Liver (tissue), 9 donors: ENCODE data around the gene DLL4. TPM values are rescaled to one million over a fixed set of nuclear protein-coding genes. Genes with fewer than 3 reads are reported as not detected.

ENCODE experiments used
- DNase-seq: peaks from one replicate; pipeline ENCODE4 v3.0.0-alpha.2; 2017; ENCODE audit warnings: low spot score
- H3K27ac ChIP-seq, 2 donors: one replicate each; pipeline ENCODE4 v1.7.0; 2013; ENCODE audit warnings: inconsistent platforms in 2 of 2, low read length in 2 of 2, control low read depth in 1 of 2, low read depth in 1 of 2, mild to moderate bottlenecking in 1 of 2
- H3K27me3 ChIP-seq, 4 donors: one replicate each; pipeline versions ENCODE4 v1.6.1 to v1.7.0; 2013; ENCODE audit warnings: low read length in 3 of 4, inconsistent platforms in 1 of 4, mild to moderate bottlenecking in 1 of 4, moderate library complexity in 1 of 4; ENCODE audit not compliant: control insufficient read depth in 4 of 4, insufficient read depth in 4 of 4
- H3K36me3 ChIP-seq, 4 donors: one replicate each; pipeline versions ENCODE4 v1.6.1 to v1.7.0; 2013; ENCODE audit warnings: low read length in 3 of 4, mild to moderate bottlenecking in 3 of 4, low read depth in 1 of 4, moderate library complexity in 1 of 4; ENCODE audit not compliant: control insufficient read depth in 4 of 4, insufficient read depth in 3 of 4
- H3K4me1 ChIP-seq, 4 donors: one replicate each; pipeline versions ENCODE4 v1.6.1 to v1.7.0; 2013; ENCODE audit warnings: low read length in 3 of 4, mild to moderate bottlenecking in 3 of 4, moderate library complexity in 1 of 4; ENCODE audit not compliant: control insufficient read depth in 4 of 4, insufficient read depth in 4 of 4
- H3K4me3 ChIP-seq, 3 donors: one replicate each; pipeline versions ENCODE4 v1.6.1 to v1.7.0; 2013; ENCODE audit warnings: low read length in 3 of 3, control low read depth in 1 of 3, low read depth in 1 of 3, mild to moderate bottlenecking in 1 of 3
- H3K9ac ChIP-seq, 2 donors: one replicate each; pipeline ENCODE4 v1.7.0; 2013; ENCODE audit warnings: low read length in 2 of 2, mild to moderate bottlenecking in 2 of 2, moderate library complexity in 2 of 2, control low read depth in 1 of 2, low read depth in 1 of 2
- H3K9me3 ChIP-seq, 4 donors: one replicate each; pipeline versions ENCODE4 v1.6.1 to v1.7.0; 2013; ENCODE audit warnings: low read length in 3 of 4; ENCODE audit not compliant: control insufficient read depth in 4 of 4
- FOXA1 ChIP-seq: IDR thresholded peaks from 2 replicates; pipeline ENCODE4 v1.6.1; 2016; ENCODE audit warnings: antibody characterized with exemption
- FOXA2 ChIP-seq: IDR thresholded peaks from 2 replicates; pipeline ENCODE4 v1.6.1; 2016; ENCODE audit warnings: antibody characterized with exemption
- HNF4A ChIP-seq, 2 donors: conservative IDR thresholded peaks; 2 replicates each; pipeline ENCODE4 v1.6.1; 2016; ENCODE audit warnings: antibody characterized with exemption in 2 of 2, mild to moderate bottlenecking in 2 of 2
- HNF4G ChIP-seq: IDR thresholded peaks from 2 replicates; pipeline ENCODE4 v1.6.1; 2016; ENCODE audit warnings: antibody characterized with exemption
- NR2F2 ChIP-seq: IDR thresholded peaks from 2 replicates; pipeline ENCODE4 v1.6.1; 2016; ENCODE audit warnings: antibody characterized with exemption
- RAD21 ChIP-seq, 2 donors: IDR thresholded peaks; 2 replicates each; pipeline ENCODE4 v1.6.1; 2016; ENCODE audit warnings: antibody characterized with exemption in 2 of 2, mild to moderate bottlenecking in 2 of 2
- SP1 ChIP-seq: IDR thresholded peaks from 2 replicates; pipeline ENCODE4 v1.6.1; 2018; ENCODE audit warnings: antibody characterized with exemption, mild to moderate bottlenecking
- TAF1 ChIP-seq: conservative IDR thresholded peaks from 2 replicates; pipeline ENCODE4 v1.6.1; 2016; ENCODE audit warnings: antibody characterized with exemption, mild to moderate bottlenecking
- YY1 ChIP-seq: IDR thresholded peaks from 2 replicates; pipeline ENCODE4 v1.6.1; 2016; ENCODE audit warnings: antibody characterized with exemption, mild to moderate bottlenecking
- whole genome bisulfite sequencing: extraction: QIAGEN DNeasy Blood & Tissue Kit; methylation state at CpG from one replicate; pipeline ENCODE4 v1.1.7; 2013; 5-methylcytosine and 5-hydroxymethylcytosine counted together
- polyA plus RNA-seq, 2 donors: library from polyadenylated mRNA; stranded (reverse) in 1 of 2; unstranded in 1 of 2; fragments of 200-250 nt in 1 of 2; fragments of >200 nt in 1 of 2; fragmentation: Nextera tagmentation in 1 of 2; extraction: Ambion mirVana in 1 of 2; gene quantifications; one replicate each; pipeline versions ENCODE4 v1.2.1 to v1.2.3, GENCODE V29; 2013 to 2015
- total RNA-seq, 2 donors: library from RNA; depleted of rRNA; stranded (reverse); fragments of >200 nt; gene quantifications; one replicate each; pipeline ENCODE4 v1.2.3, GENCODE V29; 2014
- TF ChIP-seq, protein P1 (sequence below): IDR thresholded peaks from 2 replicates; pipeline ENCODE4 v1.6.1; 2016; ENCODE audit warnings: antibody characterized with exemption
- TF ChIP-seq, protein P2 (sequence below): fragments of 150-350 bp; IDR thresholded peaks from 2 replicates; pipeline ENCODE4 v1.5.1; 2017; ENCODE audit warnings: improper control_type of control experiment, low read depth, low read length; ENCODE audit not compliant: missing input control
- TF ChIP-seq, protein P3 (sequence below): IDR thresholded peaks from 2 replicates; pipeline ENCODE4 v1.6.1; 2016; ENCODE audit warnings: antibody characterized with exemption
- TF ChIP-seq, protein P4 (sequence below): IDR thresholded peaks from 2 replicates; pipeline ENCODE4 v1.6.1; 2016; ENCODE audit warnings: antibody characterized with exemption, mild to moderate bottlenecking
- donor health status: healthy.
- donor health status: healthy.
- donor health status: healthy.
- donor health status: healthy.
- donor health status: healthy.

DLL4 gene
- total and polyA plus RNA-seq, 4 donors = 2.1 to 3.8 (median 3.0) TPM

DNA sequence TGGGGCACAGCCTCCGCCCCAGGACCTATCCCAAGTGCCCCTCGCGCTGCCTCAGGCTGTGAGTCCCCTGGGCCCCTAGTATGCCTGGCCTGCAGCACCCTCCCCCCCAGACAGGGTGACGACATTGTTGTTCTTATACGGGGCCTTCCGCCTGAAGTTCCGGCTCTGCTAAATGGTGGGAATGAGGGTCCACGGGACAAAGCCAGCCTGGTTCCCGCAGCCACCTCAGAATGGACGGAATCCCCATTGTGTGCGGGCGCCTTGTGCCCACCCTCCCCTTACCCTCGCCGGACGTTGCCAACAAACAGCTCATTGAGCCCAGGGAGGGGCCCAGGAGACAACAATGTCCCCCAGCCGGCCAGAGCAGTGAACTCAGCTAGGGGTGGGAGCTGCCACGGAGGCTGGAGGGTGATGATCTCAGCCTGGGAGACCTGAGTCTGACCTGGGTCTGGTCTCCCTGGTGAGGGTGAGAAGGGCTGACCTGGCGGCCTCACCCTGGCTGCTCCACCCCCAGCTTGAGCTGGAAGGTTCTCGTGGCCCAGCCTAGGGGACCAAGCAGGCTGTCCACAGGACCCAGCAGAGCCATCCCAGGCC is 10.2 kb upstream of the DLL4 start:
- DNase-seq = no peak
- WGBS = 86% methylated on average over 19 of the region's 19 CpGs
- H3K9me3 ChIP-seq = no peaks in the 10 kb centered on the region
- no peaks in the 10 kb centered on the region for H3K36me3 ChIP-seq
- no peak overlapping the region for H3K9ac ChIP-seq
- H3K27ac ChIP-seq = peak overlapping the region in 1 of 2 donors; percentile 54
- H3K27me3 ChIP-seq = no peaks in the 10 kb centered on the region
- H3K4me1 ChIP-seq = peaks cover 0 to 6% (median 1%) of the 10 kb centered on the region in 4 donors
- H3K4me3 ChIP-seq = no peak overlapping the region
- TF ChIP-seq, protein P1, sequence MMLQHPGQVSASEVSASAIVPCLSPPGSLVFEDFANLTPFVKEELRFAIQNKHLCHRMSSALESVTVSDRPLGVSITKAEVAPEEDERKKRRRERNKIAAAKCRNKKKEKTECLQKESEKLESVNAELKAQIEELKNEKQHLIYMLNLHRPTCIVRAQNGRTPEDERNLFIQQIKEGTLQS = no peak
- TF ChIP-seq SP1 (no peak), HNF4G (no peak), FOXA1 (no peak), YY1 (no peak), RAD21 (IDR thresholded peaks at IDR 0.05) (no peak), TAF1 (no peak), FOXA2 (no peak)
- TF ChIP-seq, protein P2, sequence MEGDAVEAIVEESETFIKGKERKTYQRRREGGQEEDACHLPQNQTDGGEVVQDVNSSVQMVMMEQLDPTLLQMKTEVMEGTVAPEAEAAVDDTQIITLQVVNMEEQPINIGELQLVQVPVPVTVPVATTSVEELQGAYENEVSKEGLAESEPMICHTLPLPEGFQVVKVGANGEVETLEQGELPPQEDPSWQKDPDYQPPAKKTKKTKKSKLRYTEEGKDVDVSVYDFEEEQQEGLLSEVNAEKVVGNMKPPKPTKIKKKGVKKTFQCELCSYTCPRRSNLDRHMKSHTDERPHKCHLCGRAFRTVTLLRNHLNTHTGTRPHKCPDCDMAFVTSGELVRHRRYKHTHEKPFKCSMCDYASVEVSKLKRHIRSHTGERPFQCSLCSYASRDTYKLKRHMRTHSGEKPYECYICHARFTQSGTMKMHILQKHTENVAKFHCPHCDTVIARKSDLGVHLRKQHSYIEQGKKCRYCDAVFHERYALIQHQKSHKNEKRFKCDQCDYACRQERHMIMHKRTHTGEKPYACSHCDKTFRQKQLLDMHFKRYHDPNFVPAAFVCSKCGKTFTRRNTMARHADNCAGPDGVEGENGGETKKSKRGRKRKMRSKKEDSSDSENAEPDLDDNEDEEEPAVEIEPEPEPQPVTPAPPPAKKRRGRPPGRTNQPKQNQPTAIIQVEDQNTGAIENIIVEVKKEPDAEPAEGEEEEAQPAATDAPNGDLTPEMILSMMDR = no peak
- TF ChIP-seq, protein P3, sequence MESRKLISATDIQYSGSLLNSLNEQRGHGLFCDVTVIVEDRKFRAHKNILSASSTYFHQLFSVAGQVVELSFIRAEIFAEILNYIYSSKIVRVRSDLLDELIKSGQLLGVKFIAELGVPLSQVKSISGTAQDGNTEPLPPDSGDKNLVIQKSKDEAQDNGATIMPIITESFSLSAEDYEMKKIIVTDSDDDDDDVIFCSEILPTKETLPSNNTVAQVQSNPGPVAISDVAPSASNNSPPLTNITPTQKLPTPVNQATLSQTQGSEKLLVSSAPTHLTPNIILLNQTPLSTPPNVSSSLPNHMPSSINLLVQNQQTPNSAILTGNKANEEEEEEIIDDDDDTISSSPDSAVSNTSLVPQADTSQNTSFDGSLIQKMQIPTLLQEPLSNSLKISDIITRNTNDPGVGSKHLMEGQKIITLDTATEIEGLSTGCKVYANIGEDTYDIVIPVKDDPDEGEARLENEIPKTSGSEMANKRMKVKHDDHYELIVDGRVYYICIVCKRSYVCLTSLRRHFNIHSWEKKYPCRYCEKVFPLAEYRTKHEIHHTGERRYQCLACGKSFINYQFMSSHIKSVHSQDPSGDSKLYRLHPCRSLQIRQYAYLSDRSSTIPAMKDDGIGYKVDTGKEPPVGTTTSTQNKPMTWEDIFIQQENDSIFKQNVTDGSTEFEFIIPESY = no peak

DNA sequence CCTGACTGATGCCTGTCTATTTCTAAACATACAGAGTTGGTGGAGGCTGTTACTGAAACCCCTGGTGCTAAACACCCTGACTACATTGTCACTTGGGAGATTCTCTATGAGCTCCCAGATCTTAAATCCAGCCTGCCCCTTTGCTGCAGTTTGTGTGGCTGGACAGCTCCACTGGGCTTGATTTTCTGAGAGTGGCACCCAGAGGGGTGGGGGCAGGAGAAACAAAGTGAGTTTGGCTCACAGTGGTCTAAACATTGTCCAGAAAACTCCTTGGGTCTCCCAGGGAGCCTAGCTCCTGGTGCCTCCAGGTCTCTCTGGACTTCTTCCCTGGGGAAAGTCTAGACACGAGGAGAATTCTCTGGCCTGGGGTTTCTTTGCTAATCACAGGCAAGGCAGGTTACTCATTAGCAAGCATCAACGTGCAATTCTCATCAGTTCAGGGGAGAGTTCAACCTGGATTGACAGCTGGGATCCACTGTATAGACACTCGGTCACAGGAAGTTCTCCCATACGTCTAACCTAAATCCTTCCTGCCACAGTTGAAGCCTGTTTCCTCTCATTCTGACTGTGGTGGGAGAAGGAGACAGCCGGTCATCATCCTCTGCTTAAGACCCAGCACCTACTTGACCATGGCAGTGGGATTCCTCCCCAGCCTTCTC is 7.1 kb upstream of the DLL4 start:
- Histone ChIP-seq H3K4me1 (peaks cover 10 to 24% (median 13%) of the 10 kb centered on the region in 4 donors), H3K27ac (no peak overlapping the region), H3K27me3 (no peaks in the 10 kb centered on the region), H3K9me3 (no peaks in the 10 kb centered on the region), H3K9ac (no peak overlapping the region), H3K36me3 (no peaks in the 10 kb centered on the region), H3K4me3 (no peak overlapping the region)
- no peak for DNase-seq
- 42% methylated on average over 5 of the region's 5 CpGs for WGBS
- TF ChIP-seq, protein P4, sequence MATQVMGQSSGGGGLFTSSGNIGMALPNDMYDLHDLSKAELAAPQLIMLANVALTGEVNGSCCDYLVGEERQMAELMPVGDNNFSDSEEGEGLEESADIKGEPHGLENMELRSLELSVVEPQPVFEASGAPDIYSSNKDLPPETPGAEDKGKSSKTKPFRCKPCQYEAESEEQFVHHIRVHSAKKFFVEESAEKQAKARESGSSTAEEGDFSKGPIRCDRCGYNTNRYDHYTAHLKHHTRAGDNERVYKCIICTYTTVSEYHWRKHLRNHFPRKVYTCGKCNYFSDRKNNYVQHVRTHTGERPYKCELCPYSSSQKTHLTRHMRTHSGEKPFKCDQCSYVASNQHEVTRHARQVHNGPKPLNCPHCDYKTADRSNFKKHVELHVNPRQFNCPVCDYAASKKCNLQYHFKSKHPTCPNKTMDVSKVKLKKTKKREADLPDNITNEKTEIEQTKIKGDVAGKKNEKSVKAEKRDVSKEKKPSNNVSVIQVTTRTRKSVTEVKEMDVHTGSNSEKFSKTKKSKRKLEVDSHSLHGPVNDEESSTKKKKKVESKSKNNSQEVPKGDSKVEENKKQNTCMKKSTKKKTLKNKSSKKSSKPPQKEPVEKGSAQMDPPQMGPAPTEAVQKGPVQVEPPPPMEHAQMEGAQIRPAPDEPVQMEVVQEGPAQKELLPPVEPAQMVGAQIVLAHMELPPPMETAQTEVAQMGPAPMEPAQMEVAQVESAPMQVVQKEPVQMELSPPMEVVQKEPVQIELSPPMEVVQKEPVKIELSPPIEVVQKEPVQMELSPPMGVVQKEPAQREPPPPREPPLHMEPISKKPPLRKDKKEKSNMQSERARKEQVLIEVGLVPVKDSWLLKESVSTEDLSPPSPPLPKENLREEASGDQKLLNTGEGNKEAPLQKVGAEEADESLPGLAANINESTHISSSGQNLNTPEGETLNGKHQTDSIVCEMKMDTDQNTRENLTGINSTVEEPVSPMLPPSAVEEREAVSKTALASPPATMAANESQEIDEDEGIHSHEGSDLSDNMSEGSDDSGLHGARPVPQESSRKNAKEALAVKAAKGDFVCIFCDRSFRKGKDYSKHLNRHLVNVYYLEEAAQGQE = peak; percentile 72
- TF ChIP-seq HNF4A (conservative IDR thresholded peaks at IDR 0.05) (peak in 1 of 2 donors; percentile 34), NR2F2 (no peak)
